HEK293T (cell line): ENCODE results near the gene GAL3ST1.

Source experiments
- BHLHE40 ChIP-seq: fragments of 450-650 bp; IDR thresholded peaks from 2 replicates; pipeline ENCODE4 v1.6.1; 2016; ENCODE audit warnings: mild to moderate bottlenecking, moderate library complexity, borderline replicate concordance
- CTBP1 ChIP-seq: fragments of 450-650 bp; IDR thresholded peaks from 2 replicates; pipeline ENCODE4 v1.6.1; 2016; ENCODE audit warnings: borderline replicate concordance
- ELF4 ChIP-seq: fragments of 450-650 bp; IDR thresholded peaks from 2 replicates; pipeline ENCODE4 v1.6.1; 2017; ENCODE audit warnings: antibody characterized with exemption
- FOXA1 ChIP-seq: fragments of 450-650 bp; IDR thresholded peaks from 2 replicates; pipeline ENCODE4 v1.6.1; 2016; ENCODE audit warnings: mild to moderate bottlenecking
- FOXM1 ChIP-seq: fragments of 450-650 bp; IDR thresholded peaks from 2 replicates; pipeline ENCODE4 v1.6.1; 2017; ENCODE audit warnings: mild to moderate bottlenecking, borderline replicate concordance
- HDGF ChIP-seq: fragments of 450-650 bp; IDR thresholded peaks from 2 replicates; pipeline ENCODE4 v1.6.1; 2017; ENCODE audit warnings: antibody characterized with exemption, borderline replicate concordance
- L3MBTL2 ChIP-seq: fragments of 450-650 bp; conservative IDR thresholded peaks from 2 replicates; pipeline ENCODE4 v1.6.1; 2016; ENCODE audit warnings: mild to moderate bottlenecking
- SP1 ChIP-seq: fragments of 450-650 bp; IDR thresholded peaks from 2 replicates; pipeline ENCODE4 v1.6.1; 2017
- SUZ12 ChIP-seq: fragments of 450-650 bp; IDR thresholded peaks from 2 replicates; pipeline ENCODE4 v1.6.1; 2016; ENCODE audit warnings: mild to moderate bottlenecking
- ZNF384 ChIP-seq: fragments of 450-650 bp; IDR thresholded peaks from 2 replicates; pipeline ENCODE4 v1.6.1; 2016

GRCh38 chr22:30573594-30574094 is 821 bp downstream of the GAL3ST1 start:
- TF ChIP-seq HDGF (no peak), FOXA1 (no peak), SUZ12 (no peak), CTBP1 (no peak), SP1 (no peak), BHLHE40 (no peak), L3MBTL2 (no peak), ELF4 (no peak), ZNF384 (no peak), FOXM1 (no peak)
